ENCODE data around the gene GPR34. TPM values are rescaled to one million over a fixed set of nuclear protein-coding genes. Genes with fewer than 3 reads are reported as not detected.

The GPR34 gene
- total RNA-seq, 4 donors from 2014 or later, result 3.4 to 12.1 (median 8.5) TPM

DNA sequence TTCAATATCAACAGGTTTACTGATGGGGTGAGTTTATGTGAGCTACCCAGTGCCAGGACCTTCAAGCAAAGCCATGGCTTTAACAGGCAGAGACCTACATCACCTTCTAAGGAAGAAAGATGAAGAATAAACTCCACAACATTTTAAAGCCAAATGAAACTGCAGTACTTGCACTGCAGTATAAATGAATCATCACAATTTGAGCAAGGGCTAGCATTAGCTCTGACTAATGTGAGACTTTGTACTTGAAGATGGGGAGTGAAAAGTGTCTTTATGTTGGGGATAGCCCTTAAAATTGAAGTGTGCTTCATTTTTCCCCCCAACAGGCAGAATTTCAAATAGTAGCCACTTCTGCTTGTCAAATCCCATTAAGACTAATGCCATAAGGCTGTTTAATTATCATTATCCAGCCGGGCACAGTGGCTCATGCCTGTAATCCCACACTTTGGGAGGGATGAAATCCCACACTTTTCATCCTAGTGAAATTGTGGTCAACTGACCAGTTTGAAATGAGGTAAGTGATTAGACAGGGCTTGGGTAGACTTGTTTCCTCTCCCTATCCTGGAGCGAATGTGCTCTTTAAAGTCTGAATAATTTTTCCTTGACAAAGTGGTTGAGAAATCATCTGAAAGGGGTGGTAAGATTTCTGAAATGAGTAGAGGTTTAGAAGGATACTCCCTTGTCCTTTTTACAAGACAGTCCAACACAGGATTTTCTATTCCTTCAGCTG, 27.2 kb upstream of the GPR34 start:
- Histone ChIP-seq H3K27ac (no peak overlapping the region), H3K4me3 (replicated peaks in 1 of 3) (no peak overlapping the region), H3K27me3 (no peaks in the 10 kb centered on the region), H3K36me3 (peaks cover 0 to 8% of the 10 kb centered on the region in 2 donors), H3K9me3 (no peaks in the 10 kb centered on the region), H3K4me1 (no peaks in the 10 kb centered on the region)
- TF ChIP-seq POLR2A (IDR thresholded peaks at IDR 0.05), result no peak
- TF ChIP-seq, protein P1, sequence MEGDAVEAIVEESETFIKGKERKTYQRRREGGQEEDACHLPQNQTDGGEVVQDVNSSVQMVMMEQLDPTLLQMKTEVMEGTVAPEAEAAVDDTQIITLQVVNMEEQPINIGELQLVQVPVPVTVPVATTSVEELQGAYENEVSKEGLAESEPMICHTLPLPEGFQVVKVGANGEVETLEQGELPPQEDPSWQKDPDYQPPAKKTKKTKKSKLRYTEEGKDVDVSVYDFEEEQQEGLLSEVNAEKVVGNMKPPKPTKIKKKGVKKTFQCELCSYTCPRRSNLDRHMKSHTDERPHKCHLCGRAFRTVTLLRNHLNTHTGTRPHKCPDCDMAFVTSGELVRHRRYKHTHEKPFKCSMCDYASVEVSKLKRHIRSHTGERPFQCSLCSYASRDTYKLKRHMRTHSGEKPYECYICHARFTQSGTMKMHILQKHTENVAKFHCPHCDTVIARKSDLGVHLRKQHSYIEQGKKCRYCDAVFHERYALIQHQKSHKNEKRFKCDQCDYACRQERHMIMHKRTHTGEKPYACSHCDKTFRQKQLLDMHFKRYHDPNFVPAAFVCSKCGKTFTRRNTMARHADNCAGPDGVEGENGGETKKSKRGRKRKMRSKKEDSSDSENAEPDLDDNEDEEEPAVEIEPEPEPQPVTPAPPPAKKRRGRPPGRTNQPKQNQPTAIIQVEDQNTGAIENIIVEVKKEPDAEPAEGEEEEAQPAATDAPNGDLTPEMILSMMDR (IDR thresholded peaks at IDR 0.05), result no peak
- DNase-seq, result no peak
- intact Hi-C loops (cut with DNase I), result no loop called here
- 85 to 91% methylated on average over 2 of the region's 2 CpGs for WGBS, 2 donors

DNA sequence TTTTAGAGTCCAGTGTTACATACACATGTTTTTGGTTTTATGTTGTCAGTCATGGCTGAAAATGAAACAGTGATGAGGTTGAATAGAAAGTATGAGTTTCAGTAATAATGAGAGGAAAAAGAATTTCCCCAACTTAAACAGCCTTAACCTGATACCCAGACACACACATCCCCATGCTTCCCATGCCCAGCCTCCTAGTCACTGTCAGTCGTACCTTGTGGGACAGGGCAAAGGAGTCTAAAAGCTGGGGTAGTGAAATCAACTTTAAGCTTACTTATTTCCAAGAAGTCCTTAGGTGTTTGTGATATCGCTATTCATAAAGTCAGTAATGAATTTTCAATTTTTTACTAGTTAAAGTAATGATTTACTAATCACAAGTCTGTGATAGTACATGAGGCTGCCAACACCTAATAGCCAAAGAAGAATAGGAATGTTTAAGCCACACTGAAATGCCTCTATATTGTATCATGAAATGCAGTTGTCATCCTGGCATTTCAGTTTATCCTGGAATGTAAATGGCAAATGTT, 24.3 kb upstream of the GPR34 start:
- WGBS, 2 donors, result 95 to 97% methylated on average over 2 of the region's 2 CpGs
- Histone ChIP-seq H3K9me3 (no peaks in the 10 kb centered on the region), H3K4me1 (no peaks in the 10 kb centered on the region), H3K27me3 (no peaks in the 10 kb centered on the region), H3K36me3 (no peaks in the 10 kb centered on the region), H3K27ac (no peak overlapping the region), H3K4me3 (replicated peaks in 1 of 3) (no peak overlapping the region)
- no peak for DNase-seq
- TF ChIP-seq, protein P1 (IDR thresholded peaks at IDR 0.05), result no peak
- TF ChIP-seq POLR2A (IDR thresholded peaks at IDR 0.05), result no peak
- intact Hi-C loops (cut with DNase I), result no loop called here

DNA sequence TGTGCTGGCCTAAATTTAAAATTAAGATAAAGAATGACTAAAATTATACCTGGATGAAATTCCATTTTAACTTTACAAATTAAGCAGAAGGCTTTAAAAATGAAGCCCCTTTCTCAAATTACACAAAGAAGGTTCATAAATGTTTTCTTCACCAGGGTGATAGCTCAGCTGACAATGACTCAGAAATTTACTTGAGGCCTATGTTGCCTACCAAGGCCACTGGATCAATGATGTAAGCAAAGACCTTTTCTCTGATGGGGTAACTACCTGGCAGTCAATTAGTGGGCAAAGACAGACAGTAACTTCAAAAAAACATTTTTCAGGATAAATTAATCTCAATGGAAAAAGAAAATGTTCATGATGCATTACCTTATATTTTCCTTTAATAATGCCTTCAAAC, 23.9 kb upstream of the GPR34 start:
- intact Hi-C loops (cut with DNase I), result no loop called here

DNA sequence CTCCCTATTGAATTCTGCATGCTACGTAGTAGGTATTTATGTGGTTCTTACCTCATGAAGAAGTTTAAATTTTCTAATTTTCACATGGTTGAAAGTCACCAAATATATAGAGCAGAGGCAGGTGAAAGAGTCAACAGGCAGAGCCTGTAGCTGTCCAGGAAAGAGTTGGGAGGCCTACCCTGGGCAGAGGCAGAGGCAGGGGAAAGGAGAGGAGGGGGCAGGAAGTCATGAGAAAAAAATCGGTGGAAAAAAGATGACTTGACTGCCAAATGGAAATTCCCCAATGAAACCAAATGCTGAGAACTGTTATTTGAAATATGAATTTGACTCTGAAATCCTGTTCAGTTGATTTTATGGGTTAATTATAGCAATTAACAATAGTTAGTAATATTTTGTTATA, 23.1 kb upstream of the GPR34 start:
- no peaks in the 10 kb centered on the region for H3K4me1 ChIP-seq
- no peak for DNase-seq
- intact Hi-C loops (cut with DNase I), result no loop called here

More for the DNA sequence above, 23.9 kb upstream of the GPR34 start:
- DNase-seq, result no peak
- no peak for TF ChIP-seq POLR2A (IDR thresholded peaks at IDR 0.05)
- TF ChIP-seq, protein P1 (IDR thresholded peaks at IDR 0.05), result no peak
- H3K27ac ChIP-seq, result no peak overlapping the region
- H3K4me1 ChIP-seq, result no peaks in the 10 kb centered on the region
- H3K36me3 ChIP-seq, result no peaks in the 10 kb centered on the region
- H3K9me3 ChIP-seq, result no peaks in the 10 kb centered on the region
- H3K27me3 ChIP-seq, result no peaks in the 10 kb centered on the region
- no peak overlapping the region for H3K4me3 ChIP-seq (replicated peaks in 1 of 3)

DNA sequence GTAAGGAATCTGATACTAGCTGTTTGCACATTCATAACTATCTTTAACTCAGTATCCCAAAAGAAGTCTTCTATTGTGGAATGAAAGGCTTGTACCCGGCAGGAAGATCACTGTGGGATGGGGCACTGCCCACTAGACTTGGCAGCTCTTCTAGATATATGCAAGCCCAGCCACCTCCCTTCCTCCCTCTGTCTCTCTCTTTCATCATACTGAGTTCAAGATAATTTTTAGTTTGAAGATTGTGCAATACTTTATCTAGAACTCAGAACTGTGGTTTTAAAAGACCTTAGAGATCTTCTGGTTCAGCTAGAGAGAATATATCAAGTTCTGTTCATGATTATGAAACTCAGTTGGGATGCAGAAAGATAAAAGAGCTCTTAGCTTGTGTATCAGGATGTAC, 22.5 kb upstream of the GPR34 start:
- Histone ChIP-seq H3K4me3 (replicated peaks in 1 of 3) (no peak overlapping the region), H3K27me3 (no peaks in the 10 kb centered on the region), H3K27ac (no peak overlapping the region), H3K9me3 (no peaks in the 10 kb centered on the region), H3K4me1 (no peaks in the 10 kb centered on the region), H3K36me3 (no peaks in the 10 kb centered on the region)
- TF ChIP-seq POLR2A (IDR thresholded peaks at IDR 0.05), result no peak
- TF ChIP-seq, protein P1 (IDR thresholded peaks at IDR 0.05), result no peak
- 35 to 70% methylated on average over 1 of the region's 1 CpG for WGBS, 2 donors
- no peak for DNase-seq
- intact Hi-C loops (cut with DNase I), result no loop called here

More for the DNA sequence above, 23.1 kb upstream of the GPR34 start:
- WGBS, 2 donors, result 75% methylated on average over 2 of the region's 2 CpGs
- H3K36me3 ChIP-seq, result no peaks in the 10 kb centered on the region
- H3K27ac ChIP-seq, result no peak overlapping the region
- TF ChIP-seq, protein P1 (IDR thresholded peaks at IDR 0.05), result no peak
- no peak for TF ChIP-seq POLR2A (IDR thresholded peaks at IDR 0.05)
- H3K4me3 ChIP-seq (replicated peaks in 1 of 3), result no peak overlapping the region
- no peaks in the 10 kb centered on the region for H3K9me3 ChIP-seq
- H3K27me3 ChIP-seq, result no peaks in the 10 kb centered on the region
